T-helper 22 cell (primary cell): ENCODE measurements around the gene S100A16.
"Not testable (repeated sequence)": the region's sequence is repeated elsewhere in the genome, so short reads cannot be mapped to it uniquely, and the experiment has no call there.

Experiments
- DNase-seq: peaks from one replicate; pipeline ENCODE4 v3.0.0-alpha.2; 2020; ENCODE audit warnings: low read depth

The S100A16 gene

GRCh38 chr1:153563483-153563901 lies 49.4 kb downstream of the S100A16 start:
- DNase-seq = no peak

- not testable (repeated sequence) for DNase-seq
These were observed 50.9 kb downstream of the S100A16 start for GRCh38 chr1:153562021-153562420.

DNA sequence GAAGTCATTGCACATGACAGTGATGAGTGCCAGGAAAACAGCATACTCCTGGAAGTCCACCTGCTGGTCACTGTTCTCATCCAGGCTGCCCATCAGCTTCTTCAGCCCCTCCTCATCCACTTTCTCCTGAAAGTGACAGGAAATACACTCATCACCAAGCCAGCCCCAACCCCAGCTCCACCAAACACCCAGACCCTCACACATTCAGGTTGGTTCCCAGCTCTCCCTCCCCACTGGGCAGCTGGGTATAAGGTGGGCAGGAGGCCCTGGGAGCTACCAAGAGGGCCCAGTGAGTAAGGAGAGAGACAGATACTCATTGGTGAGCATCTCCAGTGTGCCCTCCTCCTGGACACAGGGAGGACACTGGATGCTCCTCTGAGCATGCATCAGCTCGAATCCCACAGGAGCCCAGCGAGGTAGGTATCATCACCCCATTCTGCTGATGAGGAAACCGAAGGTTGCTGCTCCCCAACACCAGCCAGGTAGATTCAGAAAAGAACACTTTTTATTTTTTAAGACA lies 51.4 kb downstream of the S100A16 start:
- no peak for DNase-seq

DNA sequence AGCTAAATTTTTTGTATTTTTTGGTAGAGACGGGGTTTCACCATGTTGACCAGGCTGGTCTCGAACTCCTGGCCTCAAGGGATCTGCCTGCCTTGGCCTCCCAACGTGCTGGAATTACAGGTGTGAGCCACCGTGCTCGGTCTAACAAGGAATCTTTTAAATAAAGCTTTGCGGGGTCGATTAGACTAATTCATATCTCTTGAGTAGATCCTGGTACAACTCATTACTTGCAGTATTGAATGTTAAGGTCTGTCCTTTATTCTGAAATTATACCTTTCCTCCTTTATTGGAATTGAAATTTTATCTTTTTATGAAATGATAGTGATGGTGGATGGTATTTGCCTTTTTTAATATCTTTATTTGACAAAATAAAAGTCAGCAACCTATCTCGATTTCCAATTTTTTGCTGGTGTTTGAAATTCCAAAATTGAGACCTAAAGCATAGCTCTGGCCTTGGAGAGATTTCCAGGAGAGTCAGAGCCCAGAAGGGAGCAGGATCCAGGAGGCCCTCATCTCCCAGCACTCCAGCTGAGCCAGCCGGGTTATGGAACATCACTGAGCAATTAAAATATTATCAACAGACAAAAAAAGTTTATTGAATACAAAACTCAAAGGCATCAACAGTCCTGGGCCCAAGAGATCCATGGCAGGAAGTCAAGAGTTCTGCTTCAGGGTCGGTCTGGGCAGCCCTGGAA lies 52.0 kb downstream of the S100A16 start:
- DNase-seq = no peak

DNA sequence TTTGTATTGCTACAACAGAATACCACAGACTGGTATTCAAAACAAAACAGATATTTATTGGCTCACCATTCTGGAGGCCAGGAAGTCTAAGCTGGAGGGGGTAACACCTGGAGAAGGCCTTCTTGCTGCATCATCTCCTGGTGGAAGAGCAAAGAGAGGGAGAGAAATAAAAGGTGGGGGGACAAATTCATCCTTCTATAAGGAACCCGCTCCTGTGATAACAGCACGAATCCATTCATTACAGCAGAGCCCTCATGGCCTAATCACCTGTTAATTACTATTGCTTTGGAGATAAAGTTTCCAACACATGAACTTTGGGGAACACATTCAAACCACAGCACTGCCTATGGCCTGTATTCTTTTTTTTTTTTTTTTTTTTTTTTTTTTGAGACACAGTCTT lies 52.7 kb downstream of the S100A16 start:
- no peak for DNase-seq

- DNase-seq = no peak
These were observed 55.1 kb downstream of the S100A16 start for GRCh38 chr1:153557877-153558276.
